ENCODE data around the gene PRAMEF13. TPM values are rescaled to one million over a fixed set of nuclear protein-coding genes. Genes with fewer than 3 reads are reported as not detected.

Gene PRAMEF13
- total RNA-seq, 1 experiment from 2014 or later = not detected

DNA sequence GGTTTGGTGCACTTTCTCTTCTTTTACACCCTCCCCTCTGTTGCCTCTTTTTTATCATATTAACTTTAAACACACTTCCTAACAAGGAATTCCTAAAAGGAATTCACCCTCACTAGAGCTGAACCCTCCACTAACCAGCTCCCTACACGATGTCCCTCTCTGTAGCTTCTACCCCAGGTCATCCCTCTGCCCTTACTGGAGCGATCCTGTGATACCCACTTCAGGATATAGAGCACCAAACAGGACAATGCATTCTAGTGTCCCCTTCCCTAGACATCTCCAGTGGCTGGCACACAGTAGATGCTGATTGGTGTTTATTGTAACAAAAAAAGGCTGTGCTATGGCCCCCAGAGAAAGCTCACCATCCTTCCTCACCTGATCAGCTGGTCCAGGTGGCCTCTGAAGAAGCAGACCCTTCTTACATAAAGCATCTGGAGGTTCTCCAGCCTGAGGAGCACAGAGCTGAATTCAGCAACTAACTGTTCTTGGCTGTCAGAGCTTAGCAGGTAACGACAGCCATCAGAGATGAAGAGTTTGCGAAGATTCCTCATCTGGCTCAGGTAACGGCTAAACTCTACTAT, 23.4 kb upstream of the PRAMEF13 start:
- ChIA-PET CTCF (no interaction called here), RAD21 (ENCODE audit: low non-redundant PET in 1 of 2, low total read pairs in 2 of 2, uncharacterized antibody in 2 of 2, unreplicated experiment in 2 of 2) (no interaction called here), POLR2A (no interaction called here)
- Histone ChIP-seq H3K4me3 (replicated peaks in 1 of 2; ENCODE audit: low read depth in 1 of 2, low read length in 2 of 2) (no peak overlapping the region), H3K4me2 (ENCODE audit: low read length) (no peak overlapping the region), H4K20me1 (ENCODE audit: insufficient read depth) (no peaks in the 10 kb centered on the region), H3K9me2 (ENCODE audit: insufficient read depth) (no peaks in the 10 kb centered on the region), H3K27ac (ENCODE audit: low read depth, low read length) (no peak overlapping the region), H3K4me1 (ENCODE audit: control insufficient read depth in 1 of 2, insufficient read depth in 2 of 2, low read length in 2 of 2) (no peaks in the 10 kb centered on the region), H3K79me2 (ENCODE audit: insufficient read depth, low read length) (no peaks in the 10 kb centered on the region), H3K36me3 (ENCODE audit: control insufficient read depth in 1 of 2, insufficient read depth in 2 of 2, low read length in 2 of 2) (no peaks in the 10 kb centered on the region), H3K27me3 (ENCODE audit: insufficient read depth, low read length) (peaks cover 6% of the 10 kb centered on the region), H3K9me3 (ENCODE audit: control insufficient read depth in 1 of 2, insufficient read depth in 1 of 2, low read depth in 1 of 2, low read length in 2 of 2) (no peaks in the 10 kb centered on the region), H2AFZ (ENCODE audit: low read depth, low read length, poor library complexity, severe bottlenecking) (no peak overlapping the region), H3K9ac (ENCODE audit: low read length) (no peak overlapping the region)
- no TSS peak for BruUV-seq (replicated peaks)
- ATAC-seq (no peak), DNase-seq (ENCODE audit: low read depth, low spot score) (no peak)
- intact Hi-C loops (cut with micrococcal nuclease) = no loop called here
- TF ChIP-seq EGR1 (IDR thresholded peaks at IDR 0.05; ENCODE audit: low read depth) (no peak), TCF7L2 (IDR thresholded peaks at IDR 0.05; ENCODE audit: borderline replicate concordance, extremely low read depth, insufficient read depth, insufficient read length) (no peak), CBX3 (IDR thresholded peaks at IDR 0.05; ENCODE audit: low read depth) (no peak), ZNF274 (IDR thresholded peaks at IDR 0.05; ENCODE audit: low read depth, low read length) (no peak), EZH2 (IDR thresholded peaks at IDR 0.05) (no peak), YY1 (IDR thresholded peaks at IDR 0.05; ENCODE audit: extremely low read depth, insufficient replicate concordance, low read depth, low read length) (no peak), FOSL1 (IDR thresholded peaks at IDR 0.05; ENCODE audit: low read depth) (no peak), SP1 (IDR thresholded peaks at IDR 0.05; ENCODE audit: low read depth) (no peak), JUND (IDR thresholded peaks at IDR 0.05) (no peak), RAD21 (IDR thresholded peaks at IDR 0.05; ENCODE audit: low read depth) (no peak), ELF1 (IDR thresholded peaks at IDR 0.05; ENCODE audit: borderline replicate concordance, low read depth) (no peak), POLR2A (IDR thresholded peaks at IDR 0.05; ENCODE audit: borderline replicate concordance, extremely low read depth, insufficient read depth, insufficient read length) (no peak), ZFX (IDR thresholded peaks at IDR 0.05) (no peak), CEBPB (IDR thresholded peaks at IDR 0.05; ENCODE audit: low read depth) (no peak), SIN3A (IDR thresholded peaks at IDR 0.05; ENCODE audit: low read depth) (no peak)
- TF ChIP-seq, protein P1, sequence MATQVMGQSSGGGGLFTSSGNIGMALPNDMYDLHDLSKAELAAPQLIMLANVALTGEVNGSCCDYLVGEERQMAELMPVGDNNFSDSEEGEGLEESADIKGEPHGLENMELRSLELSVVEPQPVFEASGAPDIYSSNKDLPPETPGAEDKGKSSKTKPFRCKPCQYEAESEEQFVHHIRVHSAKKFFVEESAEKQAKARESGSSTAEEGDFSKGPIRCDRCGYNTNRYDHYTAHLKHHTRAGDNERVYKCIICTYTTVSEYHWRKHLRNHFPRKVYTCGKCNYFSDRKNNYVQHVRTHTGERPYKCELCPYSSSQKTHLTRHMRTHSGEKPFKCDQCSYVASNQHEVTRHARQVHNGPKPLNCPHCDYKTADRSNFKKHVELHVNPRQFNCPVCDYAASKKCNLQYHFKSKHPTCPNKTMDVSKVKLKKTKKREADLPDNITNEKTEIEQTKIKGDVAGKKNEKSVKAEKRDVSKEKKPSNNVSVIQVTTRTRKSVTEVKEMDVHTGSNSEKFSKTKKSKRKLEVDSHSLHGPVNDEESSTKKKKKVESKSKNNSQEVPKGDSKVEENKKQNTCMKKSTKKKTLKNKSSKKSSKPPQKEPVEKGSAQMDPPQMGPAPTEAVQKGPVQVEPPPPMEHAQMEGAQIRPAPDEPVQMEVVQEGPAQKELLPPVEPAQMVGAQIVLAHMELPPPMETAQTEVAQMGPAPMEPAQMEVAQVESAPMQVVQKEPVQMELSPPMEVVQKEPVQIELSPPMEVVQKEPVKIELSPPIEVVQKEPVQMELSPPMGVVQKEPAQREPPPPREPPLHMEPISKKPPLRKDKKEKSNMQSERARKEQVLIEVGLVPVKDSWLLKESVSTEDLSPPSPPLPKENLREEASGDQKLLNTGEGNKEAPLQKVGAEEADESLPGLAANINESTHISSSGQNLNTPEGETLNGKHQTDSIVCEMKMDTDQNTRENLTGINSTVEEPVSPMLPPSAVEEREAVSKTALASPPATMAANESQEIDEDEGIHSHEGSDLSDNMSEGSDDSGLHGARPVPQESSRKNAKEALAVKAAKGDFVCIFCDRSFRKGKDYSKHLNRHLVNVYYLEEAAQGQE (IDR thresholded peaks at IDR 0.05; ENCODE audit: low read depth) = no peak
- TF ChIP-seq, protein P2, sequence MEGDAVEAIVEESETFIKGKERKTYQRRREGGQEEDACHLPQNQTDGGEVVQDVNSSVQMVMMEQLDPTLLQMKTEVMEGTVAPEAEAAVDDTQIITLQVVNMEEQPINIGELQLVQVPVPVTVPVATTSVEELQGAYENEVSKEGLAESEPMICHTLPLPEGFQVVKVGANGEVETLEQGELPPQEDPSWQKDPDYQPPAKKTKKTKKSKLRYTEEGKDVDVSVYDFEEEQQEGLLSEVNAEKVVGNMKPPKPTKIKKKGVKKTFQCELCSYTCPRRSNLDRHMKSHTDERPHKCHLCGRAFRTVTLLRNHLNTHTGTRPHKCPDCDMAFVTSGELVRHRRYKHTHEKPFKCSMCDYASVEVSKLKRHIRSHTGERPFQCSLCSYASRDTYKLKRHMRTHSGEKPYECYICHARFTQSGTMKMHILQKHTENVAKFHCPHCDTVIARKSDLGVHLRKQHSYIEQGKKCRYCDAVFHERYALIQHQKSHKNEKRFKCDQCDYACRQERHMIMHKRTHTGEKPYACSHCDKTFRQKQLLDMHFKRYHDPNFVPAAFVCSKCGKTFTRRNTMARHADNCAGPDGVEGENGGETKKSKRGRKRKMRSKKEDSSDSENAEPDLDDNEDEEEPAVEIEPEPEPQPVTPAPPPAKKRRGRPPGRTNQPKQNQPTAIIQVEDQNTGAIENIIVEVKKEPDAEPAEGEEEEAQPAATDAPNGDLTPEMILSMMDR (IDR thresholded peaks at IDR 0.05 in 2 of 3, conservative IDR thresholded peaks at IDR 0.05 in 1 of 3; ENCODE audit: borderline replicate concordance in 1 of 3, insufficient read depth in 1 of 3, low read depth in 2 of 3, low read length in 2 of 3) = no peak
- TF ChIP-seq, protein P3, sequence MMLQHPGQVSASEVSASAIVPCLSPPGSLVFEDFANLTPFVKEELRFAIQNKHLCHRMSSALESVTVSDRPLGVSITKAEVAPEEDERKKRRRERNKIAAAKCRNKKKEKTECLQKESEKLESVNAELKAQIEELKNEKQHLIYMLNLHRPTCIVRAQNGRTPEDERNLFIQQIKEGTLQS (IDR thresholded peaks at IDR 0.05) = no peak
- TF ChIP-seq, protein P4, sequence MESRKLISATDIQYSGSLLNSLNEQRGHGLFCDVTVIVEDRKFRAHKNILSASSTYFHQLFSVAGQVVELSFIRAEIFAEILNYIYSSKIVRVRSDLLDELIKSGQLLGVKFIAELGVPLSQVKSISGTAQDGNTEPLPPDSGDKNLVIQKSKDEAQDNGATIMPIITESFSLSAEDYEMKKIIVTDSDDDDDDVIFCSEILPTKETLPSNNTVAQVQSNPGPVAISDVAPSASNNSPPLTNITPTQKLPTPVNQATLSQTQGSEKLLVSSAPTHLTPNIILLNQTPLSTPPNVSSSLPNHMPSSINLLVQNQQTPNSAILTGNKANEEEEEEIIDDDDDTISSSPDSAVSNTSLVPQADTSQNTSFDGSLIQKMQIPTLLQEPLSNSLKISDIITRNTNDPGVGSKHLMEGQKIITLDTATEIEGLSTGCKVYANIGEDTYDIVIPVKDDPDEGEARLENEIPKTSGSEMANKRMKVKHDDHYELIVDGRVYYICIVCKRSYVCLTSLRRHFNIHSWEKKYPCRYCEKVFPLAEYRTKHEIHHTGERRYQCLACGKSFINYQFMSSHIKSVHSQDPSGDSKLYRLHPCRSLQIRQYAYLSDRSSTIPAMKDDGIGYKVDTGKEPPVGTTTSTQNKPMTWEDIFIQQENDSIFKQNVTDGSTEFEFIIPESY (IDR thresholded peaks at IDR 0.05; ENCODE audit: extremely low read depth, insufficient replicate concordance, low read length) = no peak

Measured in HCT116 (cell line).